GM10847 (cell line): ENCODE measurements around the gene ZNF516.

Source experiments
- POLR2A ChIP-seq: IDR thresholded peaks from 2 replicates; pipeline ENCODE4 v1.6.1; 2011; ENCODE audit not compliant: insufficient read length; ENCODE audit errors: extremely low read depth

Gene ZNF516

DNA sequence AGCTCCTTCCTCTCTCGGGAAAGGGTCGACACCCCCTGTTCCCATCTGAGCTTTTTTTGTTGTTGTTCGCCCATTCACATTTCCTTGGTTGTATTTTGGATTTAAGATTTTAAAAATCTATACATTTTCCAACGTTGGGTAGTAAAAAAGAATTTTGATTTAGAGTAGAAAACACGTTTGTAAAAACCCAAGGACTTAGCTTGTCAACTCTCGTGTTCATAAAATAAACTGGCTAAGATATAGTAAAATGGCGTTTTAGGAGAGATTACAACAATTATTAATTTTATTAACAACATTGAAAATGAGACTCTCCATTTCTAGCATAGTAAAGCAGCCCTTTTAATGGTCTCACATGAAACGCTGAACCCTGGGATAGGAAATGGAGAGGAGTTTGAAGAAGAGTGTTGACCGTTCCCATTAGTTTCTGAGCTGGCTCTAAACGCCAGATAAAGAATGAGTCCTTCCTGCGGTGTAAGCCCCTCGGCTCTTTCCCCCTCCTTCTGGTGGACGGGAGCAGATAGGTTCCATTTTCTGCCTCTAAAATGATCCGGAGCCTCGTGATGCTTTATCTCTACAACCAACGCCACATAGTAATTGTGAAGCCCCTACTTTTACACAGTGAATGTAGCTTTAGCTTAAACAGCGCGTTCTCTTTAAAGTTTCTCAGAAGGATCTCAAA lies 24.0 kb upstream of the ZNF516 start:
- no peak for TF ChIP-seq POLR2A

DNA sequence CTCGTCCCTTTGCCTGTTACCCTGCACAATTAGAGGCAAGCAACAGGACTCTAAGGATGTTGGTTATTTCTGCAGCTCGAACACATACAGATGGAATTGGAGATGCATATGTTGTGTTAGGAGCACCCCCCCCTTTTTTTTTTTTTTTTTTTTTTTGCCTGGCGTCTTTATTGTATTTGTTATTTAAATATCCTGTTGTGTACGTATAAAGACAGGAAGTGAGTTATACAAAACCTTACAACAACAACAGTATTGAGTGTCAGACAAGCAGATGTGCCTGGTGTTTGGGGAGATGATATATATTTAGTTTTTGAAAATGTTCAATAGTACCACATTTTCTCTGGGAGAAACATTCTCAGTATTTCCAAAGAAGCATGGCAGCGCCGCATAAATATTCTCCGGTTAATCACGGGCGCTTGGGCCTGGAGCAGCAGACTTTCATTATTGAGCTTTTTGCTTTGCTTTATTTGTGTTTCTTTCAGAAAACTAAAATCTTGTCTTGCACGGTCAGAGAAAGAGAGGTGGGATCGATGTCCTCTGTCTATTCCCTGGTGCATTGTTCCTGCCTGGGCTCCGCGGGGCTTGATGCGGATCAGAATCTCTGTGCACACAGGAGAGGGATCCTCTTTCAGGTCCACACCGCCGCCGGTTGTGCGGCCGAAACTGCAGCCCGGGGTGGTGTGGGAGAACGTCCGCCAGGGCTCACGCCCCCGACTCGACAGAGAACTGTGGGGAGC lies 23.2 kb upstream of the ZNF516 start:
- TF ChIP-seq POLR2A, result no peak

DNA sequence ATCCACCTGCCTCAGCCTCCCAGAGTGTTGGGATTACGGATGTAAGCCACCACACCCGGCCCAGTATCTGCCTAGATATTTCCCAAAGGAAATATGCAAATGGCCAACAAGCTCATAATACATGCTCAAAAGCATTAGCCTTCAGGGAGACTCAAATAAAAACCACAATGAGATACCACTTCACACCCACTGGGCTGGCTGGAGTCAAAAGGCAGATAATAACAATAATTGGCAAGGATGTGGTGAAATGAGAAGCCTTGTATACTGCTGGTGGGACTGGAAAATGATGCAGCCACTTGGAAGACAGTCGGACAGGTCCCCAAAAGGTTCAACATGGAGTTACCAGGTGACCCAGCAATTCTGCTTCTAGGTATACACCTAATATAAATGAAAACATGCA lies 20.5 kb upstream of the ZNF516 start:
- TF ChIP-seq POLR2A, result no peak

DNA sequence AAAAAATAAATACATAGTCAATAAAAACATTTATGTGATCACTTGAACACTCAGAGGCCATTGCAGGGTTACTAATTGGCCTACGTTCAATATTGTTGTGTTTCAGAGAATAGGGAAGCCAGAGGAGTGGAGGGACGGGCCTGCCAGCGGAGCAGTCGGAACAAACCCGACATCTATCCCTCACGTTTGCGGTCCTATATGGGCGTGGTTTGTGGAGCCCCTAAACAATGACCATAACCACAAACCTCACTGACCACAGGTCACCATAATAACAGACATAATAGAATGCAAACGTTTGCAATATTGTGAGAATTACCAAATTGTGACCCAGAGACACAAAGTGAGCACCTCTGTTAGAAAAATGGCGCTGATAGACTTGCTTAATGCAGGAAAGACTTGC lies 19.5 kb upstream of the ZNF516 start:
- TF ChIP-seq POLR2A, result no peak

DNA sequence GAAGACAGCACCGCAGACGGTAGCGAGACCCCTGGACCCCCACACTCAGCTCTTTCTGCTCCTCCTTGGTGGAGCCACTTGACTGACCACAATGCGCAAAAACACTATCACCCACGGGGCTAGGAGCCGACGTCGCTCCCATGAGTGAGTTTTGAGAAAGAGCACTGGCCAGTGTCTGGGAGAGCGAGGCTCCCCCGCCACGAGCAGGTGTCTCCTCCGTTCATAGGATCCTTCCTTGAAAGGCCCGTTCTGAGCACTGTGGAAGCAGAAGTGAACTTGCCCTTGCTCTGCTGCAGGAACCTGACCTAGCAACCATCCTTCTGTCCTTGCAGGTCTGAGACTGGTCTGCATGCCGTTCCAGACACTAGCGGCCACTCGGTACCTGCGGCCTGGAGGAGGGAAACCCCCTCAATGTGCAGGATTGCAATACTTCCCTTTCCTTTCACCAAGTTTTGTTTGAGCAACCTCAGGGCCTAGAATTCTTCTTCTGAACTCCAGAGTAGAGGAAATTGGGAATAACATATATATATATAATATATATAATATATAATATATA lies 12.9 kb upstream of the ZNF516 start:
- no peak for TF ChIP-seq POLR2A

DNA sequence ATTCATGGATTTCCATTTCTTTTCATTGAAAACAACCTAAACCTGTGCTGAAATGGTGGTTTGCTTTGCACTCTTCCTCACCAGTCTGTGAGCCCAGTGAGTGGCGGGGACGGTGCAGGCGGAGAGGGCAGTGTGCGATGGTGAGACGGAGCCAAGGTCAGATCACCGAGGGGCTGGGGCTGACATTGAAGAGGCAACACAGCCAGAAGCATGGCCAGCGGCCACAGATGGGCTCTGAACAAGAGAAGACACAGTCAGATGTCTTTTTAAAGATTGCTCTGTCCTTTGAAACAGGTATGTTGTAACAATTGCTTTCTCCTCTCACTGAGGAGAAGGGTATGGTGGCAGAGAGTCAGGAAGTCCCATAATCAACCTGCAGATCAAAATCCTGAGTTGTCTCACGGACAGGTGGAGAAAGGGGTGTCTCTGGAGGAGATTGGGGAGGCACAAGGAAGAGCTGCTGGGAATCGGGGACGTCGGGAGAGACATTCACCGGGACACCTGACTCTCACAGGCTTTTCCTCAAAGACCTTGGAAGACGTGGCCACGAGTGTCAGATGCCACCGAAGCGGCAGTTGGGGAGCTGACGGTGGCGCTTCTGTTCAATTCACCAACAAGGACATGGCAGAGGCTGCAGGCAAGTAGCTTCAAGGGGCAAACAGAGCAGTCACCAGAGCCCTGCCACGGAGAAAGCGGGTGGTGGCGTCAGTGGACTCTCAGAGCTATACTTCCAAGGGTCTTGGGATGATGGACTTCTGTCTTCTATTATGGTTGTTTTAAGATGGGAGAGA lies 12.1 kb upstream of the ZNF516 start:
- no peak for TF ChIP-seq POLR2A

DNA sequence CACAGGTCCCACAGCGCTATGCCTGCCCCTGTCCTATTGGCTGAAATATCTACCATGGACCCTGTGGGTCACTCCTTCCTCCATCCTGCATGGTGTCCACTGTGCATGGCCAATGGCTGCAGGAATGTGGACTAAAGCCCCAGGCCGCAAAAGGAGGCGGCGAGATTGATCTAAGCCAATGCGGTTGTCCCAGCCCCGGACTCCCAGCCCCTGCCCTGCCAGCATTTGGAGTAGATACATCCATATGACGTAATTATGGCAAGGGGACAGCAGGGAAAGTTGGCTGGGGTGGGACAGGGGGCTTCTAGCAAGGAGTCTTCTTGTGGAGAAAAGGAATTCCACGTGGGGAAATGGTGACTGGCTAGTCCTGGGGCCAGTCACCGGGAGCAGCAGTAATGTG lies 11.4 kb upstream of the ZNF516 start:
- no peak for TF ChIP-seq POLR2A

DNA sequence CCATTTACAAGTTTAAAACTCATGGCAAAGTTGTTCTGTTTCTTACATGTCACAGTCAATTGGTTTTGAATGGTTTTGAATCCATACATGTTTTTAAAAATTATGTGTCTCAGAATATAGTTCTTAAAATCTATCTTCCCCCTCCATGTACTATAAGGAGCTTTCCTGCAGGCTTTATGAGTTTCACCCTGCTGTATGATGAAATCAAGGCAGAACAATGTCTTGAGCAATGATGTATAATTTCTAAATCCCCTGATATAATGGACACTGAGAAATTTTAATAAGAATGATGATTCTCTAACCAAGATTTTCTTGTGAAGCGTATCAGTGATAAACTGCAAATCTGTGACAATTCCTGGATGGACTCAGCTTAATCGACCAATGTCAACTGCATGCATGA lies 10.6 kb upstream of the ZNF516 start:
- no peak for TF ChIP-seq POLR2A

DNA sequence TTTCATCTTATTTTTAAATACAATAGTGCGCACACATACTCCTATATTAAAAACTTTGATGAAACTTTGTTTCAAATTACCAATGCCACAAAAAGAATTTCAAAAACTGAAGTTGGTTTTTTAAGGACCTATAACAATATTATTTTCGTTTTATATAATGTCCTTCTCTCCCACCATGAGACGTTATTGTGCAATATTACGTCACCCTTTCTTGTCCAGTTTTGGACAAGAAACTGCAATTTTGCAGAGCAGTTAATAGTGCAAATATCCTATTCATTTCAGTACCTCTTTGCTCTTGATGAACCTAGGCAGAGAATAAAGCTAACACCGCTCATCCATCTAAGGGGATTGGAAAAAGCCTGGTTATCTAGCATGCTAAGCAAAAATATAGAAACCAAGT lies 9.7 kb upstream of the ZNF516 start:
- no peak for TF ChIP-seq POLR2A

DNA sequence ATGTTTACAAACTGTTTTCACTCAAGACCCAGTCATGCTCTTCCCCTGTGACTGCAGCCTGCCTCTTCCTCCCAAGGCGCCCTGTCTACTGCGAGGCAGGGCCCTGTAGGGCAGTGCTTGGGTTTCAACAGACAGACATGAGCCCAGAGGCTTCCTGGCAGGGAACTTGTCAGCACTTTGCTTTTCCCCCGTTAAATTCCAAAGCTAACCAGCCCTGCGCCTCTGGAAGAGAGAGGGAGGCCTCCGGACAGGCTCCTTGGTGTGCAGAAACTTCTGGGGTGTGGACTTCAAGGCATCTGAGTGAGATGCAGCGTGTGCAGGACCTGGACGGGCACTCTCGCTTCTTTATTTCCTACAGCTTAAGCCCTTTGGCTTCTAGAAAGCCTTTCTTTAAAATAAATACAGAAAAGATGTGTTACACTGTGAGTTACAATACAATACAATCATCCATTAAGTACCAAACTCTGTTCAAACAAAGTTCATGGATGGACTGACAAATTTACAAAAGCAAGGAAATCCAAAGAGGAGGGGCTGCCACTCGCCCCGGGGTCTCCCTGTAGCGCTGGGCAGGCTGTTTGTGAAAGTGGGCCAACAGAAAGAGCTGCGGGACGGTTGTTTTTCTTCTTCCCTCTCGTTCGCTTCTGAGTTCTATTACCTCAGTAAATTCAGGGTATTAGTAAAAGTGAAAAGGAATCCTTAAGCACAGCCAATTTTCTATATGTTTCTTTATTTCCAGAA lies 8.8 kb upstream of the ZNF516 start:
- no peak for TF ChIP-seq POLR2A

DNA sequence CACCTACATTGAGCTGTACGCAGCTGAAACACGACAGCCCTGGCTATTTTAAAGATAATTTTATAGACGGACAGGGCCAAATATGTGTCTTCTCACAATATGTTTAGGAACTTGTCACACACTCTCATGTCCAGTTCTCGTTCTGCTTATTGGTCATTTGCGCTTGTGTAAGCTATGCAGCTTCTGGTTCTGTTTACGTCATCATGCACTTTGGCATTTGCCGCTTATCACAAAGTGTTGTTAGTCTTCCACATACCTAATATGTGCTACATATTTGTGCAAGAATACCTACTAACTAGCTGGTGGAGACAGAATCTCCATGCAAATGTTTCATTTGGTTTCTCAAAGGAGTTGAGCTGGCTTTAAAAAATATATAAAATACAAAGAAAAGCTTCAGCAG lies 7.5 kb upstream of the ZNF516 start:
- TF ChIP-seq POLR2A, result no peak

DNA sequence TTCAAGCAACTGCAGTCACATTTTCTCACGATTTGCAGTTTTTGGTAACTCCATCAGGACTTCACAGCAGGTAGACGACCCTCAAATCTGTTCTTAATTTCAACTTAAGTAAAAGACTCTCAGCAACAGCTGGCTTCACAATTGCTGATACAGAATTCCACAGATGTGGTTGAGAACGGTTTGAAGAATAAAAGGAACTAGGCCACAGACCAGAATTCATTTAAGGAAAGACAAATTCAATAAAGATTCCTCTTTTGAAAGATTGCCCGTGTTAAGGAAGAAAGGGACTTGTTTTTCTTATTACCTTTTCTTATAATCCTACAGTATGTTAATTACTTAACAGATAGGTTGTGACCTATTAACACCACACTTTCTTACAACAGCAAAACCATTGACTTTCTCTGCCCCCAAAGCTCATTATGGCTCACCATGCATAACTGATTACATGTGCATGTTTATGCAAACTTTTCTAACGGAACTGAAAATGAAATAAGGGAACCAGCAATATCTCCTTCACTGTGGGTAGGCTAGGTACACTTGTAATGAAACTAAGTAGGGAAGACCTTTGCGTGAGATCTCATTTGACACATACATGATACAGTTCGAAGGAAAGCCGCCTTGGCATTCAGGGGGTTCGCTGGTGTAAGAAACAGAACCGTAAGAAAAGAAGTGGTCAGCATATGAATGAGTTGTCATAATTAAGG lies 4.7 kb upstream of the ZNF516 start:
- TF ChIP-seq POLR2A, result no peak

DNA sequence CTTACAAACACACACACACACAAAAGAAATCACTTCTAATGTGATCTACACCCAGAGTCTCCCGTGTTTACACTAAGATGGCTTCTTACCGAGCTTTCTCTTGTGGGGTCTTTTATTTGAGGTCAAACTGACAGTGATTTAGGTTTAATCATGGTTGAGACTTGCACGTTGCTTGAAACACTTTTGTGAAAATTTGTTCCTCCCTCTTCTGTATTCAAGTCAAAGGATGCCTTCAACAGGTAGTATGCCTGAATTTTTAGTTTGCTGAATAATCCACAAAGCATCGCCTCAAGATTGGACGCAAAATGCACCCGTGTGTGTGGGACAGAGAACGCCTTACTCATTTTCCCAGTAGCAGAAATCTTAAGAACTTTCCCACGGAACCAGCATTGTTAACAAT lies 4.0 kb upstream of the ZNF516 start:
- TF ChIP-seq POLR2A, result no peak

DNA sequence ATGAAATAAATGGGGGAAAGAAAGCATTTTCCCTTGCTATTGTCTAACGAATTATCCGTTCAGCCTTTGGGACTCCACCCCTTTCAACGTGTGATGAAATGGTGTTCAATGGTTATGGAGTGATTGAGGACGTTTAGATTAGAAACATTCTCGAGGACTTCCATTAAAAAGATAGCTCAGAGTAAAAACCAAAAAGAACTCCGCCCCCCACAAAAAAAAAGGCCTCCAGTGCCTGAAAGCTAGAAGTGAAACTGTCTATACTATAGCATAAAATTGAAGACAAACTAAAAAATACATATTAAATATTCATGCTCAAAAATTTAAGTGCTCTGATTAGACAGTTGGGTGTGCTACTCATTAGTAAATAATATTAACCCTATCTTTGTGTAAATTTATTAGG lies 3.0 kb upstream of the ZNF516 start:
- TF ChIP-seq POLR2A, result no peak

DNA sequence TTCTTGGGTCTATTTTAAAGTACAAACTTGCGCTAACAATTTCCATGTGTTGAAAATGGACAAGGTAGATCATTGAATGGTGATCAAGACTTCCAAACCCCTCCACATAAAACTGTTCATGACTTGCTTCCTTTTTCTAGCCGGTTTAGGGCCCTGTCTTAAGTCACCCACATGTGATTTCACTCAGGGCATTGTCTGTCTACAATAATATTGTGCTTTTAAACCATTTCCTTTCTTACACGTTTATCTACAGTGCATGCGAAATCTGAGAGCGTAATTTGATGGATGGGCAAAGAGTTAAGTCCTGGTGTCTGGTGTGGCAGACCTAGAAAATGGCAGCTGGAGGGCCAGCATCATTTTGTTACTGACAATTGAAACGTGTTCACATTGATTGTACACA lies 2.0 kb upstream of the ZNF516 start:
- no peak for TF ChIP-seq POLR2A
